ENCODE measurements around the gene ADTRP.
"Not testable (repeated sequence)": the region's sequence is repeated elsewhere in the genome, so short reads cannot be mapped to it uniquely, and the experiment has no call there.

ADTRP gene

GRCh38 chr6:11810854-11811643, 32.4 kb upstream of the ADTRP start:
- Mint-ChIP-seq H3K27ac (no peak overlapping the region), H3K4me3 (no peak overlapping the region), H3K9me3 (no peaks in the 10 kb centered on the region), H3K4me1 (ENCODE audit: low read depth) (peaks cover 2% of the 10 kb centered on the region), H3K27me3 (ENCODE audit: low read depth) (peaks cover 4% of the 10 kb centered on the region), H3K36me3 (ENCODE audit: low read depth) (no peaks in the 10 kb centered on the region)
- no peak for DNase-seq (ENCODE audit: low spot score)

DNA sequence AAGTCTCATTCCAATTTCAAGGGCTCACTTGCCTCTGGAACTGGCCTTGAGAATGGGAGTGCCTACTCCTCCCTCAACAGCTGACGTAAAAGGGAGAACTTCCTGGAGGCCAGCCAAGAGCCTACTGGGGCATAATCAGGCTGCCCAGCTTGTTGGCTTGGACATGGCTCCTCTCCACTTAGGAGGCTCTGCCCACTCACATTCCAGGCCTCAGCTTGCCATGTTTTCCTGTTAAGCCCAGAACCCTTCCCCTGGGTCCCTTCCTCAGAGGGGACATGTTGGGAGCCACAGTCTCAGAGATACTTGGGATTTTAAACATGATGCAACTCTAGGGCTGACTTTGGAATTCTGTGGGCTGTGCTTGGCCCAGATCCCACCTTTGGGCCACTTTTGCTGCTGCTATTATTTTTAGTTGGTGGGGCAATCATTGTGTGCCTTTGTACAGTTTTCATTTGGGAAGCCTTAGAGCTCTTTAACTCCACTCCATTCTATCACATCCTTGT, 31.5 kb upstream of the ADTRP start:
- no peak for DNase-seq (ENCODE audit: low spot score)
- Mint-ChIP-seq H3K36me3 (ENCODE audit: low read depth) (no peaks in the 10 kb centered on the region), H3K4me3 (no peak overlapping the region), H3K4me1 (ENCODE audit: low read depth) (peaks cover 2% of the 10 kb centered on the region), H3K27me3 (ENCODE audit: low read depth) (peaks cover 4% of the 10 kb centered on the region), H3K9me3 (no peaks in the 10 kb centered on the region), H3K27ac (no peak overlapping the region)

DNA sequence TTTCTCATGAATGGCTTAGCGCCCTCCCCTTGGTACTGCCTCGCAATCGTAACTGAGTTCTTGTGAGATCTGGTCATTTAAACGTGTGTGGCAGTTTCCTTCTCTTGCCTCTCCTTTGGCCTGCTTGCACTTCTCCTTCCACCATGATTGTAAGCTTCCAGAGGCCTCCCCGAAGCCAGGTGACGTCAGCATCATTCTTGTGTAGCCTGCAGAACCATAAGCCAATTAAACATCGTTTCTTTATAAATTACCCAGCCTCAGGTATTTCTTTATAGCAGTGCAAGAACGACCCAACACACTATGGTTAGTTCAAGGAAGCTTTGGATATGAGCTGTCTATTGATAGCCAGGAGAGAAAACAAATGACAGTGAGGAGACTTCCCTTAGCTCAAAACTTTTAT, 29.5 kb upstream of the ADTRP start:
- no peak for DNase-seq (ENCODE audit: low spot score)
- Mint-ChIP-seq H3K4me1 (ENCODE audit: low read depth) (peaks cover 2% of the 10 kb centered on the region), H3K27ac (no peak overlapping the region), H3K9me3 (no peaks in the 10 kb centered on the region), H3K4me3 (no peak overlapping the region), H3K36me3 (ENCODE audit: low read depth) (no peaks in the 10 kb centered on the region), H3K27me3 (ENCODE audit: low read depth) (no peaks in the 10 kb centered on the region)

- H3K4me1 Mint-ChIP-seq (ENCODE audit: low read depth): peaks cover 2% of the 10 kb centered on the region
- H3K36me3 Mint-ChIP-seq (ENCODE audit: low read depth): no peaks in the 10 kb centered on the region
- H3K27ac Mint-ChIP-seq: no peak overlapping the region
- H3K4me3 Mint-ChIP-seq: no peak overlapping the region
- no peaks in the 10 kb centered on the region for H3K9me3 Mint-ChIP-seq
- no peaks in the 10 kb centered on the region for H3K27me3 Mint-ChIP-seq (ENCODE audit: low read depth)
- DNase-seq (ENCODE audit: low spot score): no peak
These were observed 28.1 kb upstream of the ADTRP start for GRCh38 chr6:11806561-11807317.

GRCh38 chr6:11805259-11806053, 26.9 kb upstream of the ADTRP start:
- DNase-seq (ENCODE audit: low spot score): no peak
- Mint-ChIP-seq H3K9me3 (no peaks in the 10 kb centered on the region), H3K27ac (no peak overlapping the region), H3K27me3 (ENCODE audit: low read depth) (no peaks in the 10 kb centered on the region), H3K4me1 (ENCODE audit: low read depth) (peaks cover 2% of the 10 kb centered on the region), H3K4me3 (no peak overlapping the region), H3K36me3 (ENCODE audit: low read depth) (no peaks in the 10 kb centered on the region)

GRCh38 chr6:11804701-11805100, 26.1 kb upstream of the ADTRP start:
- no peaks in the 10 kb centered on the region for H3K27me3 Mint-ChIP-seq (ENCODE audit: low read depth)
- no peak overlapping the region for H3K4me3 Mint-ChIP-seq
- H3K36me3 Mint-ChIP-seq (ENCODE audit: low read depth): no peaks in the 10 kb centered on the region
- H3K27ac Mint-ChIP-seq: no peak overlapping the region
- no peaks in the 10 kb centered on the region for H3K9me3 Mint-ChIP-seq
- no peak for DNase-seq (ENCODE audit: low spot score)
- H3K4me1 Mint-ChIP-seq (ENCODE audit: low read depth): peaks cover 2% of the 10 kb centered on the region

DNA sequence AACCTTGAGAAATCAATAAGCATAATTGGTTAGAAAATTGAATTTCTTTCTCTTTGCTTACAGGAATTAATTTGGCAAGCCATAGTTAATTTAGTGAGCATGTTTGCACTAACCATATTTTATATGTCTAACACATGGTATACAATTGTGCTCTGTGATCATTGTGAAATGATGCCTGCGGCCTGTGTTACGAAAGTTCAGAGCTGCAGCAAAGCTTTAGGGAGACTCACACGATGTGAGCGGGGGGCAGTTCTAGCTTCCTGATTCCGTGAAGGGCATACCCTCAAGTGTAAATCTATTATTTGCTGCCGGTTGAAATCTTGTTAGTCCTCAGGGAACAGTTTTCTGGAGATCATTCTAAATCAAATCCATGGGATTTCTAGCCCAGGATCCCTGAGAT, 25.5 kb upstream of the ADTRP start:
- Mint-ChIP-seq H3K27ac (no peak overlapping the region), H3K4me3 (no peak overlapping the region), H3K4me1 (ENCODE audit: low read depth) (peaks cover 2% of the 10 kb centered on the region), H3K36me3 (ENCODE audit: low read depth) (no peaks in the 10 kb centered on the region), H3K9me3 (no peaks in the 10 kb centered on the region), H3K27me3 (ENCODE audit: low read depth) (no peaks in the 10 kb centered on the region)
- no peak for DNase-seq (ENCODE audit: low spot score)

- DNase-seq (ENCODE audit: low spot score): no peak
- H3K9me3 Mint-ChIP-seq: no peaks in the 10 kb centered on the region
- no peak overlapping the region for H3K4me3 Mint-ChIP-seq
- H3K36me3 Mint-ChIP-seq (ENCODE audit: low read depth): no peaks in the 10 kb centered on the region
- no peak overlapping the region for H3K27ac Mint-ChIP-seq
- H3K27me3 Mint-ChIP-seq (ENCODE audit: low read depth): no peaks in the 10 kb centered on the region
- H3K4me1 Mint-ChIP-seq (ENCODE audit: low read depth): peaks cover 2% of the 10 kb centered on the region
These were observed 25.0 kb upstream of the ADTRP start for GRCh38 chr6:11803591-11803971.

GRCh38 chr6:11802886-11803590, 24.4 kb upstream of the ADTRP start:
- Mint-ChIP-seq H3K36me3 (ENCODE audit: low read depth) (no peaks in the 10 kb centered on the region), H3K27me3 (ENCODE audit: low read depth) (no peaks in the 10 kb centered on the region), H3K4me1 (ENCODE audit: low read depth) (peaks cover 2% of the 10 kb centered on the region), H3K9me3 (no peaks in the 10 kb centered on the region), H3K27ac (no peak overlapping the region), H3K4me3 (no peak overlapping the region)
- DNase-seq (ENCODE audit: low spot score): no peak

DNA sequence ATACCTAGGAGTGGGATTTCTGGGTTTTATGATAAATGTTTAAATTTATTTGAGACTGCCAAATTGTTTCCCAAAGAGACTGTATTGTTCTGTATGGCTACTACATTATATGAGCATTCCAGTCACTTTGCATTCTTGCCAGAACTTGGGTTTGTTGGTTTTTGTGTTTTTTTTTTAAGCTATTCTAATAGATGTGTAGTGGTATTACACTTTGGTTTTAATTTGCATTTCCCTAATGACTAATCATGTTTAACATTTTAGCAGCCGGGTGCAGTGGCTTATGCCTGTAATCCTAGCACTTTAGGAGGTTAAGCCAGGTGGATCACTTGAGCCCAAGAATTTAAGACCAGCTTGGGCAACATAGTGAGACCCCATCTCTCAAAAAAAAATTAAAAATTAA, 21.9 kb upstream of the ADTRP start:
- not testable (repeated sequence) for H3K27me3 Mint-ChIP-seq (ENCODE audit: low read depth); H3K9me3 Mint-ChIP-seq; H3K4me1 Mint-ChIP-seq (ENCODE audit: low read depth); H3K36me3 Mint-ChIP-seq (ENCODE audit: low read depth); H3K4me3 Mint-ChIP-seq; DNase-seq (ENCODE audit: low spot score); H3K27ac Mint-ChIP-seq

- Mint-ChIP-seq H3K36me3 (ENCODE audit: low read depth) (no peaks in the 10 kb centered on the region), H3K4me1 (ENCODE audit: low read depth) (no peaks in the 10 kb centered on the region), H3K27ac (no peak overlapping the region), H3K9me3 (peaks cover 4% of the 10 kb centered on the region), H3K27me3 (ENCODE audit: low read depth) (no peaks in the 10 kb centered on the region), H3K4me3 (no peak overlapping the region)
- DNase-seq (ENCODE audit: low spot score): no peak
These were observed 19.9 kb upstream of the ADTRP start for GRCh38 chr6:11798538-11798937.

DNA sequence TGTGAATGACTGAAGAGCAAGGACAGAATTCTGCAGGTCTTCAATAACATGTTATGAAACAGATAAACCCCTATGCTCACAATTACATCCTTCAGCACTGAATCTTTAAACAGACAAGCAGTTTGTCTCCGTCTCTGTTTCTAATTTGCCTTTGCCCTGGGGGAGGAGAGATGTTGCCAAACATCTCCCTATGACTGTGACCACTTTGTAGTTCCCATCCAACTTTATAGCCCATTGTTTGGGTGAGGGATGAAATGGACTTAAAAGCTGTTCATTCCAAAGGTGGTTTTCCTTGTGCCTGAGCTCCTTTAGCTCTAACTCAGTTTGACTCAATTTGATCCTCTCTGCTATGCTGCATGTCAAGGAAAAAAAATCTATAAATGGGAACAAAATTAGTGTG, 19.5 kb upstream of the ADTRP start:
- no peak for DNase-seq (ENCODE audit: low spot score)
- Mint-ChIP-seq H3K4me3 (no peak overlapping the region), H3K27ac (no peak overlapping the region), H3K4me1 (ENCODE audit: low read depth) (no peaks in the 10 kb centered on the region), H3K27me3 (ENCODE audit: low read depth) (no peaks in the 10 kb centered on the region), H3K36me3 (ENCODE audit: low read depth) (no peaks in the 10 kb centered on the region), H3K9me3 (peaks cover 7% of the 10 kb centered on the region)

DNA sequence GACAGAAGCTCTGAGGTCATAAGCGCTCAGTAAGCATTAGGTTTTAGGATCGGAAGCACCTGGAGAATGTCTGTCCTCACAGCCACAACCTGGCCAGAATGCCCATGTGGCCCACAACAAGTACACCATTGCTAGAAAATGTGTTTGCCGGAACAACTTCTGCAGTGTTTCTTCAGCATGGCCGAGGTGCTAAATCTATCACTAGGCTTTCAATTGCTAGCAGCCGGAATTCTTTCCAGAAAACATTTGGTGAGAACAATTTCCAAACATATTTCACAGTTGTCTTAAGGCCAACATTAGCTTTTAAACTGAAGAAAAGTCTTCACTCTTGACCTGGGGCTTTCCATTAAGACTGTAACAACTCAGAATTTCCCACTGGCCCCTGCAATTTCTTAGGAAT, 18.2 kb upstream of the ADTRP start:
- H3K36me3 Mint-ChIP-seq (ENCODE audit: low read depth): no peaks in the 10 kb centered on the region
- peaks cover 12% of the 10 kb centered on the region for H3K9me3 Mint-ChIP-seq
- H3K27ac Mint-ChIP-seq: no peak overlapping the region
- no peak overlapping the region for H3K4me3 Mint-ChIP-seq
- no peaks in the 10 kb centered on the region for H3K27me3 Mint-ChIP-seq (ENCODE audit: low read depth)
- DNase-seq (ENCODE audit: low spot score): no peak
- no peaks in the 10 kb centered on the region for H3K4me1 Mint-ChIP-seq (ENCODE audit: low read depth)
